DLD1 (cell line): Measurements from ENCODE around the gene NDUFAF3.

ENCODE experiments used
- in situ Hi-C: cut with HindIII; loops from 2 replicates; pipeline ENCODE4 v1.10.0; 2017; ENCODE audit warnings: low sequenced_read_pairs

The NDUFAF3 gene

GRCh38 chr3:49034650-49035049 lies 12.7 kb downstream of the NDUFAF3 start:
- in situ Hi-C loops, result no loop called here

GRCh38 chr3:49035281-49035680 lies 13.4 kb downstream of the NDUFAF3 start:
- in situ Hi-C loops, result no loop called here

DNA sequence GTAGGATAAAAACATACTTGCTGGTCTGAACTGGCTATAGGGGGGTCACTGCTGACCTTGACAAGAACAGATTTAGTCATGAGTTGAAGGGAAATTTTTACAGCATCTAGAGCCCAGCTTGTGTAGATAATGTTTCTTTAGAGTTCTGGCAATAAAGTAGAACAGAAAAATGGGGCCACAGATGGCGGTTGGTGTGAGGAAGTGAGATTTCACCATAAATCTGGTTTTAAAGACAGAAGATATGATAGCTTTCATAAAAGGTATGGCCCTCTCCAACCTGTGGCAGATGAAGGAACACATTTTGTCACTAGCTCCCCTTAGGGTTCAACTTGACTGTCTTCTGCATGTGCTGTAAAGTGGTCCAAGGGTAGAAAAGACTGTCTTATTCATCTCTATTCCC lies 31.6 kb downstream of the NDUFAF3 start:
- in situ Hi-C loops, result no loop called here

GRCh38 chr3:49054344-49054862 lies 32.5 kb downstream of the NDUFAF3 start:
- in situ Hi-C loops, result no loop called here

DNA sequence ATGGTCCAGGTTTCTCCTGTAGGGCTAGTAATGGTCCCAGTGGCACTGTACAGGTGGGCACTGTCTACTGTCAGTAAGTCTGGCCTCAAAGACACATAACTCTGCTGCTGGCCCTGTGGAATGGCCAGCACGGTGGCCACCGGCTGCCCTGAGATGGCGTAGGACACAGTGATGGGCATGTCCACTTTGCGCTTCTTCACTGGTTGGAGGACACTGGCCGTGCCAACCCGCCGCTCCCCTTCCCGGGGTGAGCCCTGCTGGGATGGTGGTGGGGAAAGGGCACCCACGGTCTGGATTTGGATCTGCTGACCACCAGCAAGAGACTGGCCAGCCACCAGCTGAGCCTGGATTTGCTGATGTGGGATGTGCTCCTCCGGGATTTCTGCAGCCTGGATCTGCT lies 35.3 kb downstream of the NDUFAF3 start:
- in situ Hi-C loops, result no loop called here

GRCh38 chr3:49058011-49058410 lies 36.1 kb downstream of the NDUFAF3 start:
- in situ Hi-C loops, result no loop called here
